Loucy (cell line): Measurements from ENCODE around the gene PLK3.

Experiments
- EZH2phosphoT487 ChIP-seq: fragments of 200-600 bp; IDR thresholded peaks from 2 replicates; pipeline ENCODE4 v1.6.1; 2018; ENCODE audit warnings: antibody characterized with exemption, mild to moderate bottlenecking, moderate library complexity, borderline replicate concordance
- TF ChIP-seq, protein P1 (sequence below): fragments of 200-600 bp; sonication (generic); conservative IDR thresholded peaks from 2 replicates; pipeline ENCODE4 v1.5.1; 2014; ENCODE audit warnings: mild to moderate bottlenecking, antibody characterized with exemption, low read length

DNA sequence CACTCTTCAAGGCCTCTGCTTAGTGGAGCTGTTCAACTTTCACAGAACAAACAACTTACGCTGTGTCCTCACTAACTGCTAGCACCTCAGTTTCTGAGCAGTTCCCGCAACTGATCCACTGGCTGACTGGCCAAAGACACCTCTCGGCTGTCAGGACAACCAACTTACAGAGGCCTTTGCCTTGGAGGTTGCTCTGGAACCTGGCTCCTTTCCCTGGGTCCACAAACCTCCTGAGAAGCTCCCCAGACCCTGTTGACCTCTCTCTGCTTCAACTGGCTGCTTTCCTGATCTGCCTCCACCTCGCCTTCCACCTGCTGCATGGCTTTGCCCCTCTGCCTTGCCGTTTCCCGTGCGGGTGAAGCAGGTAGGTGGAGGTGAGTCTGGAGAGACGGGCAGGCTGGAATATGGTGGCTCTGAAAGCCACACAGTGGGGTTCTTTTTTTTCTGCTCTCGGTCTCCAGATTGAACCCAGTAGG lies 21.1 kb downstream of the PLK3 start:
- TF ChIP-seq, protein P1, sequence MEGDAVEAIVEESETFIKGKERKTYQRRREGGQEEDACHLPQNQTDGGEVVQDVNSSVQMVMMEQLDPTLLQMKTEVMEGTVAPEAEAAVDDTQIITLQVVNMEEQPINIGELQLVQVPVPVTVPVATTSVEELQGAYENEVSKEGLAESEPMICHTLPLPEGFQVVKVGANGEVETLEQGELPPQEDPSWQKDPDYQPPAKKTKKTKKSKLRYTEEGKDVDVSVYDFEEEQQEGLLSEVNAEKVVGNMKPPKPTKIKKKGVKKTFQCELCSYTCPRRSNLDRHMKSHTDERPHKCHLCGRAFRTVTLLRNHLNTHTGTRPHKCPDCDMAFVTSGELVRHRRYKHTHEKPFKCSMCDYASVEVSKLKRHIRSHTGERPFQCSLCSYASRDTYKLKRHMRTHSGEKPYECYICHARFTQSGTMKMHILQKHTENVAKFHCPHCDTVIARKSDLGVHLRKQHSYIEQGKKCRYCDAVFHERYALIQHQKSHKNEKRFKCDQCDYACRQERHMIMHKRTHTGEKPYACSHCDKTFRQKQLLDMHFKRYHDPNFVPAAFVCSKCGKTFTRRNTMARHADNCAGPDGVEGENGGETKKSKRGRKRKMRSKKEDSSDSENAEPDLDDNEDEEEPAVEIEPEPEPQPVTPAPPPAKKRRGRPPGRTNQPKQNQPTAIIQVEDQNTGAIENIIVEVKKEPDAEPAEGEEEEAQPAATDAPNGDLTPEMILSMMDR = no peak
- TF ChIP-seq EZH2phosphoT487 = no peak
